OCI-LY3 (cell line): ENCODE results near the gene SH3BP5L.

ENCODE experiments used
- H2AFZ ChIP-seq: fragments of 200-600, 300-600 bp; shearing (Covaris generic); 2 replicates; pipeline ENCODE4 v1.6.0; 2014; ENCODE audit warnings: antibody characterized with exemption, low read depth, low read length
- H3K27ac ChIP-seq: fragments of 200-600, 300-600 bp; sonication (generic); 2 replicates; pipeline ENCODE4 v1.5.1; 2014; ENCODE audit warnings: mild to moderate bottlenecking, low read length, moderate library complexity, mixed read lengths
- H3K27me3 ChIP-seq: fragments of 200-600, 300-600 bp; sonication (generic); 2 replicates; pipeline ENCODE4 v1.6.1; 2014; ENCODE audit warnings: low read depth, low read length, mixed read lengths
- H3K36me3 ChIP-seq: fragments of 200-600, 300-600 bp; sonication (generic); replicated peaks from 2 replicates; pipeline ENCODE3; 2014; ENCODE audit warnings: low read depth, low read length, mixed read lengths
- H3K4me1 ChIP-seq: fragments of 300-600, 200-600 bp; sonication (generic); 2 replicates; pipeline ENCODE4 v1.6.1; 2014; ENCODE audit warnings: low read length, mixed read lengths
- H3K4me2 ChIP-seq: fragments of 200-600, 300-600 bp; sonication (generic); 2 replicates; pipeline ENCODE4 v1.6.1; 2014; ENCODE audit warnings: low read length, mixed read lengths
- H3K4me3 ChIP-seq: fragments of 300-600, 200-600 bp; sonication (generic); 2 replicates; pipeline ENCODE4 v1.5.1; 2014; ENCODE audit warnings: antibody characterized with exemption, mild to moderate bottlenecking, low read length, moderate library complexity
- H3K79me2 ChIP-seq: fragments of 300-600, 200-600 bp; shearing (Covaris generic); 2 replicates; pipeline ENCODE4 v1.6.1; 2014; ENCODE audit warnings: mild to moderate bottlenecking, low read length, mixed read lengths
- H3K9ac ChIP-seq: fragments of 300-600, 200-600 bp; shearing (Covaris generic); 2 replicates; pipeline ENCODE4 v1.6.0; 2014; ENCODE audit warnings: mild to moderate bottlenecking, low read length, moderate library complexity
- H3K9me3 ChIP-seq: fragments of 200-600, 300-600 bp; shearing (Covaris generic); 2 replicates; pipeline ENCODE4 v1.6.1; 2014; ENCODE audit warnings: low read length, mixed read lengths; ENCODE audit not compliant: insufficient read depth
- H4K20me1 ChIP-seq: fragments of 200-600, 300-600 bp; sonication (generic); 2 replicates; pipeline ENCODE4 v1.6.1; 2016; ENCODE audit warnings: low read length, mixed read lengths; ENCODE audit not compliant: insufficient read depth
- CTCF ChIP-seq: fragments of 200-600, 300-600 bp; sonication (generic); IDR thresholded peaks from 2 replicates; pipeline ENCODE4 v1.5.1; 2014; ENCODE audit warnings: antibody characterized with exemption, low read length, low read depth
- EZH2phosphoT487 ChIP-seq: fragments of 200-600 bp; shearing (Covaris generic); IDR thresholded peaks from 2 replicates; pipeline ENCODE4 v1.6.1; 2018; ENCODE audit warnings: antibody characterized with exemption, mixed run types, low read depth

Gene SH3BP5L

GRCh38 chr1:248779350-248779749 lies 46.4 kb downstream of the SH3BP5L start:
- Histone ChIP-seq H4K20me1 (no peaks in the 10 kb centered on the region), H3K36me3 (no peaks in the 10 kb centered on the region)

GRCh38 chr1:248778906-248779305 lies 46.8 kb downstream of the SH3BP5L start:
- no peaks in the 10 kb centered on the region for H3K9me3 ChIP-seq
- no peaks in the 10 kb centered on the region for H3K36me3 ChIP-seq
- no peak overlapping the region for H3K4me2 ChIP-seq
- no peak for TF ChIP-seq CTCF
- TF ChIP-seq EZH2phosphoT487: no peak
- peaks cover 18% of the 10 kb centered on the region for H3K27me3 ChIP-seq
- no peak overlapping the region for H3K9ac ChIP-seq
- H3K27ac ChIP-seq: no peak overlapping the region
- H3K4me3 ChIP-seq: no peak overlapping the region
- H3K4me1 ChIP-seq: no peaks in the 10 kb centered on the region
- no peaks in the 10 kb centered on the region for H4K20me1 ChIP-seq
- H3K79me2 ChIP-seq: no peaks in the 10 kb centered on the region
- no peak overlapping the region for H2AFZ ChIP-seq

More at GRCh38 chr1:248779350-248779749, 46.4 kb downstream of the SH3BP5L start:
- Histone ChIP-seq H3K4me3 (no peak overlapping the region), H3K4me2 (no peak overlapping the region), H2AFZ (no peak overlapping the region), H3K27ac (no peak overlapping the region), H3K9me3 (no peaks in the 10 kb centered on the region), H3K27me3 (peaks cover 22% of the 10 kb centered on the region), H3K4me1 (no peaks in the 10 kb centered on the region), H3K9ac (no peak overlapping the region), H3K79me2 (no peaks in the 10 kb centered on the region)
- TF ChIP-seq EZH2phosphoT487 (no peak), CTCF (no peak)

GRCh38 chr1:248776991-248777390 lies 48.7 kb downstream of the SH3BP5L start:
- H3K27me3 ChIP-seq: peaks cover 21% of the 10 kb centered on the region
- H2AFZ ChIP-seq: no peak overlapping the region
- H3K4me2 ChIP-seq: no peak overlapping the region
- no peaks in the 10 kb centered on the region for H3K36me3 ChIP-seq
- H3K4me1 ChIP-seq: no peaks in the 10 kb centered on the region
- no peaks in the 10 kb centered on the region for H3K79me2 ChIP-seq
- H3K9ac ChIP-seq: no peak overlapping the region
- no peak overlapping the region for H3K27ac ChIP-seq
- no peaks in the 10 kb centered on the region for H4K20me1 ChIP-seq
- H3K9me3 ChIP-seq: no peaks in the 10 kb centered on the region
- TF ChIP-seq CTCF (no peak), EZH2phosphoT487 (no peak)
- no peak overlapping the region for H3K4me3 ChIP-seq

GRCh38 chr1:248775441-248775840 lies 50.3 kb downstream of the SH3BP5L start:
- Histone ChIP-seq H3K4me3 (no peak overlapping the region), H2AFZ (no peak overlapping the region), H4K20me1 (no peaks in the 10 kb centered on the region), H3K9me3 (no peaks in the 10 kb centered on the region), H3K9ac (no peak overlapping the region), H3K27ac (no peak overlapping the region), H3K4me1 (no peaks in the 10 kb centered on the region), H3K79me2 (no peaks in the 10 kb centered on the region), H3K27me3 (peaks cover 26% of the 10 kb centered on the region), H3K4me2 (no peak overlapping the region), H3K36me3 (no peaks in the 10 kb centered on the region)
- TF ChIP-seq EZH2phosphoT487 (no peak), CTCF (no peak)
